HEK293 (cell line): Measurements from ENCODE around the gene TNFRSF1A.

ENCODE experiments used
- CTCF ChIA-PET: fragments of 350-600 bp; formaldehyde crosslinking; extraction: SDS; loops from one replicate; lab custom pipeline; 2021; ENCODE audit warnings: antibody characterized with exemption; lab: Yijun Ruan, JAX
- POLR2A ChIA-PET: fragments of 300-600 bp; formaldehyde crosslinking; extraction: SDS; loops from one replicate; lab custom pipeline; 2020; ENCODE audit warnings: antibody characterized with exemption, inconsistent platforms; lab: Yijun Ruan, JAX
- H3K27ac ChIP-seq: fragments of 200-500 bp; sonication (Bioruptor generic); 2 replicates; pipeline ENCODE4 v1.5.1; 2014; ENCODE audit warnings: low read depth, low read length, control low read depth, inconsistent platforms; ENCODE audit errors: extremely low read depth
- H3K36me3 ChIP-seq, 2 experiments: fragments of 200-500 bp in 1 of 2; sonication (Bioruptor generic) in 1 of 2; 1 replicate in 1 of 2; 2 replicates in 1 of 2; pipeline ENCODE4 v1.5.1; 2014 to 2017; ENCODE audit warnings: inconsistent platforms in 2 of 2, low read length in 2 of 2; ENCODE audit not compliant: control insufficient read depth in 2 of 2, insufficient read depth in 1 of 2
- H3K4me1 ChIP-seq: fragments of 200-500 bp; sonication (Bioruptor generic); 2 replicates; pipeline ENCODE4 v1.5.1; 2014; ENCODE audit warnings: mild to moderate bottlenecking, low read length, inconsistent platforms; ENCODE audit not compliant: control insufficient read depth, insufficient read depth
- H3K4me3 ChIP-seq: 2 replicates; pipeline ENCODE4 v1.5.1; 2011; ENCODE audit warnings: low read depth, mild to moderate bottlenecking, control low read depth, low read length, moderate library complexity
- H3K9me3 ChIP-seq: fragments of 200-500 bp; sonication (Bioruptor generic); 2 replicates; pipeline ENCODE4 v1.5.1; 2014; ENCODE audit warnings: low read depth, low read length, inconsistent platforms; ENCODE audit not compliant: control insufficient read depth, insufficient read depth
- GFI1B ChIP-seq: fragments of 450-650 bp; formaldehyde crosslinking; IDR thresholded peaks from 2 replicates; pipeline ENCODE4 v1.5.1; 2016; ENCODE audit warnings: missing biosample characterization, missing genetic modification characterization
- KLF9 ChIP-seq: fragments of 450-650 bp; formaldehyde crosslinking; IDR thresholded peaks from 2 replicates; pipeline ENCODE4 v1.5.1; 2016; ENCODE audit warnings: missing biosample characterization, missing genetic modification characterization, low read depth
- ZBTB44 ChIP-seq: fragments of 450-650 bp; IDR thresholded peaks from 2 replicates; pipeline ENCODE4 v1.5.1; 2018; ENCODE audit warnings: missing biosample characterization, mild to moderate bottlenecking, missing genetic modification characterization
- ZFP41 ChIP-seq: fragments of 450-650 bp; formaldehyde crosslinking; IDR thresholded peaks from 2 replicates; pipeline ENCODE4 v1.5.1; 2016; ENCODE audit warnings: missing biosample characterization, missing genetic modification characterization, borderline replicate concordance
- ZNF174 ChIP-seq: fragments of 450-650 bp; formaldehyde crosslinking; IDR thresholded peaks from 2 replicates; pipeline ENCODE4 v1.5.0; 2017; ENCODE audit warnings: missing biosample characterization, mild to moderate bottlenecking, missing genetic modification characterization
- ZNF473 ChIP-seq: fragments of 450-650 bp; formaldehyde crosslinking; IDR thresholded peaks from 2 replicates; pipeline ENCODE4 v1.5.1; 2017; ENCODE audit warnings: missing biosample characterization, missing genetic modification characterization
- ZNF585B ChIP-seq: fragments of 450-650 bp; formaldehyde crosslinking; IDR thresholded peaks from 2 replicates; pipeline ENCODE4 v1.5.1; 2016; ENCODE audit warnings: missing biosample characterization, missing genetic modification characterization
- ZNF596 ChIP-seq: fragments of 450-650 bp; IDR thresholded peaks from 2 replicates; pipeline ENCODE4 v1.5.0; 2018; ENCODE audit warnings: missing biosample characterization, mild to moderate bottlenecking, missing genetic modification characterization, moderate library complexity
- ZNF600 ChIP-seq: fragments of 450-650 bp; formaldehyde crosslinking; IDR thresholded peaks from 2 replicates; pipeline ENCODE4 v1.5.1; 2016; ENCODE audit warnings: missing biosample characterization, missing genetic modification characterization
- ZNF623 ChIP-seq: fragments of 450-650 bp; formaldehyde crosslinking; IDR thresholded peaks from 2 replicates; pipeline ENCODE4 v1.5.1; 2016; ENCODE audit warnings: missing biosample characterization, missing genetic modification characterization
- ZNF677 ChIP-seq: fragments of 450-650 bp; IDR thresholded peaks from 2 replicates; pipeline ENCODE4 v1.5.0; 2018; ENCODE audit warnings: missing biosample characterization, mild to moderate bottlenecking, missing genetic modification characterization, moderate library complexity
- ZSCAN23 ChIP-seq: fragments of 450-650 bp; formaldehyde crosslinking; IDR thresholded peaks from 2 replicates; pipeline ENCODE4 v1.5.1; 2016; ENCODE audit warnings: missing biosample characterization, missing genetic modification characterization
- ZSCAN5A ChIP-seq: fragments of 450-650 bp; formaldehyde crosslinking; IDR thresholded peaks from 2 replicates; pipeline ENCODE4 v1.5.1; 2016; ENCODE audit warnings: missing biosample characterization, missing genetic modification characterization
- TF ChIP-seq, protein P1 (sequence below): fragments of 450-650 bp; formaldehyde crosslinking; IDR thresholded peaks from 2 replicates; pipeline ENCODE4 v1.5.1; 2016; ENCODE audit warnings: missing biosample characterization, missing genetic modification characterization
- TF ChIP-seq, protein P2 (sequence below): fragments of 450-650 bp; formaldehyde crosslinking; IDR thresholded peaks from 2 replicates; pipeline ENCODE4; 2016; ENCODE audit warnings: missing biosample characterization, missing genetic modification characterization

TNFRSF1A gene

GRCh38 chr12:6324936-6325750, 16.7 kb downstream of the TNFRSF1A start:
- POLR2A ChIA-PET, result interaction anchor here (1.7 to 1.9 kb wide), 2 partner anchors 141 to 146 kb away, joined by 13 to 15 read pairs; partner anchors contain the start of gene VAMP1
- Histone ChIP-seq H3K27ac (no peak overlapping the region), H3K36me3 (peaks cover 0 to 26% of the 10 kb centered on the region in 2 experiments; a peak in 2 of 3 replicates), H3K9me3 (no peaks in the 10 kb centered on the region), H3K4me3 (no peak overlapping the region), H3K4me1 (peaks cover 11% of the 10 kb centered on the region)
- CTCF ChIA-PET, result interaction anchor here (0.7 to 2.8 kb wide), 10 partner anchors 10 to 261 kb away, joined by 3 to 51 read pairs (median 6); no protein-coding TSS in a partner anchor
- no peak for TF ChIP-seq ZNF174 (tag by site-specific recombination)
- TF ChIP-seq ZSCAN5A, result no peak
- TF ChIP-seq ZNF600 (tag by site-specific recombination), result no peak
- TF ChIP-seq ZNF677 (tag by site-specific recombination), result no peak
- peak; percentile 53 for TF ChIP-seq ZNF585B (tag by site-specific recombination)

DNA sequence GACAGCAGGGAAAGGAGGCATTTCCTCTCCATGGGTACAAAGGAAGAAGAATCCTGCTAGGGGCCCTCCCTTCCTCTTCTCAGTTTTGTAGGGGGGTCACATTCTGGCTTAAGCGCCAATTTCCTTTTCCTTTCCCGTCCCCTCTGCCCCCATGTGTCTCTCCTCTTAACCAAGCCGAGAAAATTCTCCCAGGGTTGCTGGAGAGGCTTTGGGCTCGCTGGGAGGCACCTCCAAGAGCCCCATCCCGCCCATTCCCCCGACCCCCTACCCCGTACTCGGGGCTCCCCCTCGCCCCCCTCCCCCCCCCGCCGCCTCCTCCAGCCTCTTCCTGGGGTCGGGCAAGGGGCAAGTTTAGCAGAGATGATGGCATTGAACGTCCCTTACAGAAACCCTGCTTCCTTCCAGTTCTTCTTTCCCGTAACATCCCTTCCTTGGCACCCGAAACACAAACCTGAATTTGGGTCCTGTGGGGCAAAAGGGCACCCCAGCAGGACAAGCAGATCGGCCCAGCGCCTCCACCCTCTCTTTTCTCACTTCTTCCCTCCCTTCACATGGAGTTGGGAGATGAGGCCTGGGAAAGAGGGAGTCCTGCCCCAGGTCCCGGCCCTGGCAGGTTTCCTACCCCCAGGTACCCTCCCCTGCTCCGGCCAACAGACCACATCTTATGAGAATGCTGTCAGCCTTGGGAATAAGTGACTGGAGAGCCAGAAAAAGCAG, 17.7 kb downstream of the TNFRSF1A start:
- Histone ChIP-seq H3K36me3 (peaks cover 0 to 16% of the 10 kb centered on the region in 2 experiments; a peak in 2 of 3 replicates), H3K9me3 (no peaks in the 10 kb centered on the region), H3K4me3 (no peak overlapping the region), H3K4me1 (peaks cover 11% of the 10 kb centered on the region), H3K27ac (peak overlapping the region; percentile 55)
- TF ChIP-seq, protein P1, sequence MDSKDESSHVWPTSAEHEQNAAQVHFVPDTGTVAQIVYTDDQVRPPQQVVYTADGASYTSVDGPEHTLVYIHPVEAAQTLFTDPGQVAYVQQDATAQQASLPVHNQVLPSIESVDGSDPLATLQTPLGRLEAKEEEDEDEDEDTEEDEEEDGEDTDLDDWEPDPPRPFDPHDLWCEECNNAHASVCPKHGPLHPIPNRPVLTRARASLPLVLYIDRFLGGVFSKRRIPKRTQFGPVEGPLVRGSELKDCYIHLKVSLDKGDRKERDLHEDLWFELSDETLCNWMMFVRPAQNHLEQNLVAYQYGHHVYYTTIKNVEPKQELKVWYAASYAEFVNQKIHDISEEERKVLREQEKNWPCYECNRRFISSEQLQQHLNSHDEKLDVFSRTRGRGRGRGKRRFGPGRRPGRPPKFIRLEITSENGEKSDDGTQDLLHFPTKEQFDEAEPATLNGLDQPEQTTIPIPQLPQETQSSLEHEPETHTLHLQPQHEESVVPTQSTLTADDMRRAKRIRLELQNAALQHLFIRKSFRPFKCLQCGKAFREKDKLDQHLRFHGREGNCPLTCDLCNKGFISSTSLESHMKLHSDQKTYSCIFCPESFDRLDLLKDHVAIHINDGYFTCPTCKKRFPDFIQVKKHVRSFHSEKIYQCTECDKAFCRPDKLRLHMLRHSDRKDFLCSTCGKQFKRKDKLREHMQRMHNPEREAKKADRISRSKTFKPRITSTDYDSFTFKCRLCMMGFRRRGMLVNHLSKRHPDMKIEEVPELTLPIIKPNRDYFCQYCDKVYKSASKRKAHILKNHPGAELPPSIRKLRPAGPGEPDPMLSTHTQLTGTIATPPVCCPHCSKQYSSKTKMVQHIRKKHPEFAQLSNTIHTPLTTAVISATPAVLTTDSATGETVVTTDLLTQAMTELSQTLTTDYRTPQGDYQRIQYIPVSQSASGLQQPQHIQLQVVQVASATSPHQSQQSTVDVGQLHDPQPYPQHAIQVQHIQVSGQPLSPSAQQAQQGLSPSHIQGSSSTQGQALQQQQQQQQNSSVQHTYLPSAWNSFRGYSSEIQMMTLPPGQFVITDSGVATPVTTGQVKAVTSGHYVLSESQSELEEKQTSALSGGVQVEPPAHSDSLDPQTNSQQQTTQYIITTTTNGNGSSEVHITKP (tag by site-specific recombination), result no peak
- no peak for TF ChIP-seq ZNF623 (tag by site-specific recombination)
- TF ChIP-seq, protein P2, sequence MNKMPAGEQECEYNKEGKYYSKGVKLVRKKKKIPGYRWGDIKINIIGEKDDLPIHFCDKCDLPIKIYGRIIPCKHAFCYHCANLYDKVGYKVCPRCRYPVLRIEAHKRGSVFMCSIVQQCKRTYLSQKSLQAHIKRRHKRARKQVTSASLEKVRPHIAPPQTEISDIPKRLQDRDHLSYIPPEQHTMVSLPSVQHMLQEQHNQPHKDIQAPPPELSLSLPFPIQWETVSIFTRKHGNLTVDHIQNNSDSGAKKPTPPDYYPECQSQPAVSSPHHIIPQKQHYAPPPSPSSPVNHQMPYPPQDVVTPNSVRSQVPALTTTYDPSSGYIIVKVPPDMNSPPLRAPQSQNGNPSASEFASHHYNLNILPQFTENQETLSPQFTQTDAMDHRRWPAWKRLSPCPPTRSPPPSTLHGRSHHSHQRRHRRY (tag by site-specific recombination), result no peak
- no peak for TF ChIP-seq ZFP41 (tag by site-specific recombination)
- no peak for TF ChIP-seq GFI1B (tag by site-specific recombination)
- no peak for TF ChIP-seq ZSCAN23 (tag by site-specific recombination)
- no peak for TF ChIP-seq ZNF596
- no peak for TF ChIP-seq KLF9 (tag by site-specific recombination)
- TF ChIP-seq ZNF473 (tag by site-specific recombination), result no peak
- no peak for TF ChIP-seq ZBTB44 (tag by site-specific recombination)
- CTCF ChIA-PET, result interaction anchor here (0.7 to 2.0 kb wide), 6 partner anchors 10 to 145 kb away, joined by 3 to 13 read pairs (median 5); no protein-coding TSS in a partner anchor
- POLR2A ChIA-PET, result interaction anchor here (1.1 to 1.9 kb wide), 2 partner anchors 12 to 169 kb away, joined by 3 to 16 read pairs; partner anchors contain the start of gene MRPL51
